Measurements from ENCODE around the gene PMS1.

DNA sequence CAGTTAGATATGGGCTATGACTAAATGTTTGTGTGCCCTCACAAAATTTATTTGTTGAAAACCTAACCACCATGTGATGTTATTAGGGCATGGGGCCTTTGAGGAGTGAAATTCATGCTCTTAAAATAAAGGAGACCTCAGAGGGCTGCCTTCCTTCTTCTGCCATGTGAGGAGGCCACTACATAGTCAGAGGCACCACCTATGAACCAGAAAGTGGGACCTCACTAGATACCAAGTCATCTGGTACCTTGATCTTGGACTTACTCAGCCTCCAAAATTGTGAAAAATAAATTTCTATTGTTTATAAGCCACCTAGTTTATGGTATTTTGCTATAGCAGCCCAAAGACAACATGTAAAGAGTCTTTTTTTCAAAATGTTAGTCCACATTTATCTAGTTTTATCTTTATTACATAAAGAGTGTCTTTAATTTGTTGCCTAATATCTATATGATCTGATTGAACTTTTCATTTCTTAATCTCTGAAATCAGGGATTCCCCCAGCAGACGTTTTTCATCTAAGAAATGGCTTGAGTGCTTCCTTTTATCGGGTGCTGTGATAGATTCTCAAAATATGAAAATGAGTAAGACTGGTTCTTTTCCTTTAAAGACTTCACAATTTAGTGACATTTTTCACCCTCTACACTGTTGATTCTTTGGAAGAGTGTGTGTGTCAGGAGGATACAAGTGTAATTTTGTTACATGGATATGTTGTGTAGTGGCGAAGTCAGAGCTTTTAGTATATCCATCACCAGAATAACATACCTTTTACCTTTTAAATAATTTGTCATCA, 34.2 kb downstream of the PMS1 start:
- TF ChIP-seq CTCF (IDR thresholded peaks at IDR 0.05) (no peak), POLR2A (IDR thresholded peaks at IDR 0.05) (no peak)
